ENCODE measurements around the gene TAX1BP1.

- TF ChIP-seq SP2 (CRISPR knock-in tag; IDR thresholded peaks at IDR 0.05), result no peak
- TF ChIP-seq MYNN (CRISPR knock-in tag; IDR thresholded peaks at IDR 0.05; ENCODE audit: low read depth), result no peak
- 0 out of 2 replicates have a peak, but pooled peaks have one; percentile 3 for TF ChIP-seq CTCF (CRISPR knock-in tag; IDR thresholded peaks at IDR 0.05)
- TF ChIP-seq ATF6 (CRISPR knock-in tag; conservative IDR thresholded peaks at IDR 0.05), result no peak
- no peak for TF ChIP-seq ZNF280D (CRISPR knock-in tag; IDR thresholded peaks at IDR 0.05)
- no peak for TF ChIP-seq ZNF740 (CRISPR knock-in tag; IDR thresholded peaks at IDR 0.05)
- TF ChIP-seq RCOR2 (CRISPR knock-in tag; IDR thresholded peaks at IDR 0.05), result 0 out of 2 replicates have a peak, but pooled peaks have one; percentile 55
These were observed 46.2 kb upstream of the TAX1BP1 start for GRCh38 chr7:27693794-27694193.
